Astrocyte (in vitro differentiated cells and primary cell): ENCODE data around the gene WDR45B. TPM values are rescaled to one million over a fixed set of nuclear protein-coding genes. Genes with fewer than 3 reads are reported as not detected.
A peak's percentile ranks its signal among the peaks of the same experiment; 100 is the strongest.

Experiments used
- DNase-seq: peaks from one replicate; pipeline ENCODE4 v3.0.0-alpha.2; 2010; ENCODE audit warnings: low read depth
- FAIRE-seq: peaks from 2 replicates; lab custom pipeline; 2011; peaks lifted over from hg19 to GRCh38; lab: Jason Lieb, UNC
- H2AFZ ChIP-seq: 2 replicates; pipeline ENCODE4 v1.6.0; 2012; ENCODE audit warnings: low read depth, low read length, inconsistent platforms
- H3K27ac ChIP-seq: 2 replicates; pipeline ENCODE4 v1.5.1; 2011; ENCODE audit warnings: low read depth, low read length, inconsistent platforms
- H3K27me3 ChIP-seq: 2 replicates; pipeline ENCODE4 v1.6.0; 2011; ENCODE audit warnings: low read length, inconsistent platforms; ENCODE audit not compliant: insufficient read depth
- H3K36me3 ChIP-seq: 2 replicates; pipeline ENCODE4 v1.5.1; 2011; ENCODE audit warnings: low read length, inconsistent platforms; ENCODE audit not compliant: insufficient read depth
- H3K4me1 ChIP-seq: 2 replicates; pipeline ENCODE4 v1.5.1; 2011; ENCODE audit warnings: low read length, inconsistent platforms; ENCODE audit not compliant: insufficient read depth
- H3K4me2 ChIP-seq: 2 replicates; pipeline ENCODE4 v1.6.0; 2012; ENCODE audit warnings: low read length, inconsistent platforms
- H3K4me3 ChIP-seq: 2 replicates; pipeline ENCODE4 v1.5.1; 2011; ENCODE audit warnings: low read depth, mild to moderate bottlenecking, low read length, inconsistent platforms; ENCODE audit not compliant: insufficient read depth
- H3K79me2 ChIP-seq: 2 replicates; pipeline ENCODE4 v1.6.0; 2012; ENCODE audit warnings: mild to moderate bottlenecking, low read length, inconsistent platforms; ENCODE audit not compliant: insufficient read depth
- H3K9ac ChIP-seq: 2 replicates; pipeline ENCODE4 v1.6.0; 2012; ENCODE audit warnings: mild to moderate bottlenecking, low read length, inconsistent platforms
- H3K9me3 ChIP-seq: 2 replicates; pipeline ENCODE4 v1.5.1; 2012; ENCODE audit warnings: low read depth, mild to moderate bottlenecking, low read length, inconsistent platforms; ENCODE audit not compliant: insufficient read depth
- H4K20me1 ChIP-seq: 2 replicates; pipeline ENCODE4 v1.6.0; 2012; ENCODE audit warnings: low read length, inconsistent platforms; ENCODE audit not compliant: insufficient read depth
- H3K27ac Mint-ChIP-seq: one replicate; pipeline ENCODE4 v1.8.0; 2021; ENCODE audit warnings: mild to moderate bottlenecking, mixed read lengths; ENCODE audit not compliant: unreplicated experiment
- H3K27me3 Mint-ChIP-seq: one replicate; pipeline ENCODE4 v1.8.0; 2021; ENCODE audit warnings: low read depth, mixed read lengths; ENCODE audit not compliant: unreplicated experiment
- H3K36me3 Mint-ChIP-seq: one replicate; pipeline ENCODE4 v1.8.0; 2021; ENCODE audit warnings: low read depth, mixed read lengths; ENCODE audit not compliant: unreplicated experiment
- H3K4me1 Mint-ChIP-seq: one replicate; pipeline ENCODE4 v1.8.0; 2021; ENCODE audit warnings: low read depth, mixed read lengths; ENCODE audit not compliant: unreplicated experiment
- H3K4me3 Mint-ChIP-seq: one replicate; pipeline ENCODE4 v1.8.0; 2021; ENCODE audit warnings: mild to moderate bottlenecking, moderate library complexity, mixed read lengths; ENCODE audit not compliant: unreplicated experiment
- H3K9me3 Mint-ChIP-seq: one replicate; pipeline ENCODE4 v1.8.0; 2021; ENCODE audit warnings: mild to moderate bottlenecking, mixed read lengths; ENCODE audit not compliant: unreplicated experiment
- CTCF ChIP-seq: IDR thresholded peaks from 2 replicates; pipeline ENCODE4 v1.5.1; 2011; ENCODE audit warnings: low read depth, mild to moderate bottlenecking, inconsistent platforms, low read length, moderate library complexity; ENCODE audit not compliant: insufficient read depth
- EZH2 ChIP-seq: IDR thresholded peaks from 2 replicates; pipeline ENCODE4 v1.6.1; 2012; ENCODE audit warnings: mild to moderate bottlenecking, low read length, inconsistent platforms; ENCODE audit not compliant: insufficient read depth
- total RNA-seq: library from RNA; stranded (reverse); gene quantifications from 2 replicates; pipeline ENCODE4 v1.2.1, GENCODE V29; 2021

WDR45B gene
- total RNA-seq, 1 donor from 2014 or later = 75.4 TPM

- H4K20me1 ChIP-seq = no peaks in the 10 kb centered on the region
- peaks cover 24% of the 10 kb centered on the region for H3K36me3 Mint-ChIP-seq
- H3K27me3 ChIP-seq = no peaks in the 10 kb centered on the region
- no peak overlapping the region for H3K27ac Mint-ChIP-seq
- no peak overlapping the region for H3K4me2 ChIP-seq
- H3K79me2 ChIP-seq = no peaks in the 10 kb centered on the region
- H3K4me3 Mint-ChIP-seq = no peak overlapping the region
- no peak overlapping the region for H3K4me3 ChIP-seq
- H3K9me3 Mint-ChIP-seq = no peaks in the 10 kb centered on the region
- H3K4me1 ChIP-seq = no peaks in the 10 kb centered on the region
- TF ChIP-seq EZH2 (no peak), CTCF (no peak)
- H3K27me3 Mint-ChIP-seq = peaks cover 2% of the 10 kb centered on the region
- FAIRE-seq = no peak
- no peak for DNase-seq
- H3K9ac ChIP-seq = no peak overlapping the region
- H3K4me1 Mint-ChIP-seq = no peaks in the 10 kb centered on the region
- H3K9me3 ChIP-seq = no peaks in the 10 kb centered on the region
- H3K27ac ChIP-seq = no peak overlapping the region
- no peak overlapping the region for H2AFZ ChIP-seq
- H3K36me3 ChIP-seq = no peaks in the 10 kb centered on the region
Observed at GRCh38 chr17:82657926-82658325, 9.7 kb upstream of the WDR45B start.

- peaks cover 2% of the 10 kb centered on the region for H3K27me3 Mint-ChIP-seq
- no peak for FAIRE-seq
- Histone ChIP-seq H3K4me1 (no peaks in the 10 kb centered on the region), H3K36me3 (no peaks in the 10 kb centered on the region), H3K4me2 (no peak overlapping the region), H2AFZ (no peak overlapping the region), H3K79me2 (no peaks in the 10 kb centered on the region), H3K4me3 (no peak overlapping the region), H3K27ac (no peak overlapping the region), H3K27me3 (no peaks in the 10 kb centered on the region), H3K9ac (no peak overlapping the region), H3K9me3 (no peaks in the 10 kb centered on the region), H4K20me1 (no peaks in the 10 kb centered on the region)
- TF ChIP-seq CTCF (no peak), EZH2 (no peak)
- H3K4me1 Mint-ChIP-seq = no peaks in the 10 kb centered on the region
- no peak overlapping the region for H3K4me3 Mint-ChIP-seq
- H3K36me3 Mint-ChIP-seq = peaks cover 23% of the 10 kb centered on the region
- peak overlapping the region; percentile 6 for H3K27ac Mint-ChIP-seq
- H3K9me3 Mint-ChIP-seq = no peaks in the 10 kb centered on the region
- DNase-seq = no peak
Observed at GRCh38 chr17:82656266-82656665, 8.0 kb upstream of the WDR45B start.

- Histone ChIP-seq H3K36me3 (no peaks in the 10 kb centered on the region), H4K20me1 (no peaks in the 10 kb centered on the region), H3K4me1 (no peaks in the 10 kb centered on the region), H3K4me3 (no peak overlapping the region), H3K4me2 (no peak overlapping the region), H3K9me3 (no peaks in the 10 kb centered on the region), H3K27me3 (no peaks in the 10 kb centered on the region), H2AFZ (no peak overlapping the region), H3K9ac (no peak overlapping the region), H3K79me2 (no peaks in the 10 kb centered on the region), H3K27ac (no peak overlapping the region)
- no peak for TF ChIP-seq CTCF
- no peak for TF ChIP-seq EZH2
- H3K4me1 Mint-ChIP-seq = no peaks in the 10 kb centered on the region
- no peak for DNase-seq
- peaks cover 18% of the 10 kb centered on the region for H3K36me3 Mint-ChIP-seq
- peaks cover 2% of the 10 kb centered on the region for H3K27me3 Mint-ChIP-seq
- no peak overlapping the region for H3K4me3 Mint-ChIP-seq
- no peaks in the 10 kb centered on the region for H3K9me3 Mint-ChIP-seq
- FAIRE-seq = no peak
- no peak overlapping the region for H3K27ac Mint-ChIP-seq
Observed at GRCh38 chr17:82655523-82655922, 7.3 kb upstream of the WDR45B start.
